HK-2 (cell line): ENCODE results near the gene MORF4L1.
A peak's percentile ranks its signal among the peaks of the same experiment; 100 is the strongest.
"Not testable (repeated sequence)": the region's sequence is repeated elsewhere in the genome, so short reads cannot be mapped to it uniquely, and the experiment has no call there.

Experiments
- DNase-seq: peaks from one replicate; pipeline ENCODE4 v3.0.0-alpha.2; 2018; ENCODE audit not compliant: unreplicated experiment

Gene MORF4L1, protein sequence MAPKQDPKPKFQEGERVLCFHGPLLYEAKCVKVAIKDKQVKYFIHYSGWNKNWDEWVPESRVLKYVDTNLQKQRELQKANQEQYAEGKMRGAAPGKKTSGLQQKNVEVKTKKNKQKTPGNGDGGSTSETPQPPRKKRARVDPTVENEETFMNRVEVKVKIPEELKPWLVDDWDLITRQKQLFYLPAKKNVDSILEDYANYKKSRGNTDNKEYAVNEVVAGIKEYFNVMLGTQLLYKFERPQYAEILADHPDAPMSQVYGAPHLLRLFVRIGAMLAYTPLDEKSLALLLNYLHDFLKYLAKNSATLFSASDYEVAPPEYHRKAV

DNA sequence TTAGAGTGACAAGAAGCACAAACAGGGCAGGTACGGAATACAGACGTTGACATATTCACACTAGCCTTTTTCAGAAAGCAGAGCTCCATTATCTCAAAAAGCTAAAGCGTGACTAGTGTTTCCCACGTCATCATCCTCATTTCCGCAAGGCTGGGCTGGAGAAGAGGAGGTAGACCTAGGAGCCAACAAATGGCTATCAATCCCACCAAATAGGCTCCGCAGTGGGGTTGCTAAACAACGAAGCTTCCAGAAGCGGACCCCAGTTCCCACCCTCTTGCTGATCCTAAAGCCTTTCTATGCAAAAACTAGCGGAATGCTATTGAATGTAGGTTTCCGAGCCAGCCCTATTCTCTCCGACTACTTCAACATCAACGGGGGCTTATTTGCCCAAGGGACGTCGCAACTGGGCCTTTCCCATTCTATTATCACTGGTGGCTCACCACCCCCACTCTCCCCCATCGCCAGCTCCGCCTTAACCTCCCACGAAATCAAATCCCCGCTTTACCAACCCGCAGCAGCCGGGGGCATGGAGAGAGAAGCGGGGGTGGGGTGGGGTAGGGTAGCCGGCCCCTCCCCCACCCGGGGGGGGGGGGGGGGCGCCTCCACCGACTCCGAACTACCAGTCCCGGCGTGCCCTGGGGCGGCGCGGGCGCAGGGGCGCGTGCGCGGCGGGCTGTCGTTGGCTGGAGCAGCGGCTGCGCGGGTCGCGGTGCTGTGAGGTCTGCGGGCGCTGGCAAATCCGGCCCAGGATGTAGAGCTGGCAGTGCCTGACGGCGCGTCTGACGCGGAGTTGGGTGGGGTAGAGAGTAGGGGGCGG, at the start of gene MORF4L1:
Gene MORF4L1 (plus strand): TSS at position 736 of the 817 bp plus-strand sequence. CDS start 128 bp downstream, outside the sequence.
- peak; percentile 91 for DNase-seq

DNA sequence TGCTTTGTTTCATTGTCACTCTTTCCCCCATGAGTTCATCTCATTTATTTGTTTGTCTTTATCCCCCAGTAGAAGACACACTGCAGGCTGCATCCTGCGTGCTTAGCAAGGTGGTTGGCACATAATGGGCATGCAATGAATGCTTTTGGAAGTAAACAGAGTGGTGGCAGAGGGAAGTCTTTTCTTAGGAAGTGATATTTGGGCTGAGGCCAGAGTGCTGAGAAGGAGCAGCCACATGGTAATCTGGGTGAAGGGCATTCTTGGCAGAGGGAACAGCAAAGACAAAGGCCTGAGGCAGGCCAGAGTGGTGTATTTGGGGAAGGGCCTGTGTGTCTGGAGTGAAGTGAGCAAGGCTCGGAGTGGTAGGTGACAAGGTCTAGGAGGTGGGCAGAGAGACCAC, 43.8 kb upstream of the MORF4L1 start:
- DNase-seq, result no peak

- no peak for DNase-seq
Observed at GRCh38 chr15:78830514-78831228, 42.0 kb upstream of the MORF4L1 start.

GRCh38 chr15:78831229-78832207, 41.2 kb upstream of the MORF4L1 start:
- DNase-seq, result no peak

GRCh38 chr15:78836333-78836732, 36.4 kb upstream of the MORF4L1 start:
- no peak for DNase-seq

- no peak for DNase-seq
Observed at GRCh38 chr15:78837131-78837530, 35.6 kb upstream of the MORF4L1 start.

DNA sequence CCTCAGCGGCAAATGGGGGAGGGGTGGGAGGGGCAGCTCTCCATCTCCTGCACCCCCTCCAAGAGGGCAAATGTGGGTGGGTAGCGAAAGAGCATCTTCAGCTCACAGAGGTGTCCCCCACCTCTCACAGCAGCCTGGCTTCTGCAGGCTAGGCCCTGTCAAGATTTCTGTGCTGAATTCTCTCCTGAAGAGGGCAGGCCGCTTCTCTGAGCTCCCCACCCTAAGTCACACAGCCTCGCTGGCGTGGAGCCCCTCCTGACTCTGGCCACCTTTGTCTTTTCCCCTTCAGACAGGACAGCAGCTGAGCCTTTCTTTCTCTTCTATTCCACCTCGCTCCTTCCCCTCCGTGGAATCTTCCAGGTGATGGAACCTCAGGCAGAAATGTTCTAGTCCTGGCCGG, 35.1 kb upstream of the MORF4L1 start:
- DNase-seq, result no peak

GRCh38 chr15:78838489-78838888, 34.2 kb upstream of the MORF4L1 start:
- no peak for DNase-seq

- DNase-seq, result not testable (repeated sequence)
Observed at GRCh38 chr15:78839151-78839550, 33.5 kb upstream of the MORF4L1 start.

DNA sequence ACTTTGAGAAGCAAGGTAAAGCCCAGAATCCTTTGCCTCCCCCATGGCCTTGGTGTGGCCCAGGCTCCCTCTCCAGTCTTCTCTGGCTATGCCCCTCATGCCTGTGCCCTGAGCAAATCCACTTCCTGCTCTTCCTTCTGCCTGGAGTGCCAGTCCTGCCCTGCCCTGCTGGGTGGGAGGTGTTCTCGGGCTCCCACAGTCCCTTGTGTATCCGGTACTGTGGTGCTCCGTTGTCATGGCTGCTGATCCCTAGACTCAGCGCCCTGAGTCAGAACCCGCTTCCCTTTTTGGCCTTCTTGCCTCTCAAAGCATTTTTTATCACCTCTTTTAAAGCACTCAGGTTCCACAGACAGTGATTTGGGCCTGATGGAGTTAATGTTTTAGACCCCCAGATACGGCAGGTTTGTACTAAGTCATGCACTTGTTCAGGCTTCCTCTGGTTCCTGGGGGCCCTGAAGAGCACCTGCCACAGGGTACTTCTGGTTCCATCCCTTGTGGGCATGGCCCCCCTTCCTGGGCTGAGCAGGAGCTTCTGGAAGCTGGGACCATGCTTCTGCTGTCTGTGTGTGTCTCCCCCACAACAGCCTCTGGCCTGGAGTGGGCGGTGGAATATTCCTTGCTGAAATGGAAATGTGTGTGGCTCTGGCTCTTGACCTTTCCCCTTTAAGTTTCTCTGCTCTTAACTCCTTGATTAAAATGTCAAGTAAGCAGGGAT, 31.9 kb upstream of the MORF4L1 start:
- DNase-seq, result no peak

DNA sequence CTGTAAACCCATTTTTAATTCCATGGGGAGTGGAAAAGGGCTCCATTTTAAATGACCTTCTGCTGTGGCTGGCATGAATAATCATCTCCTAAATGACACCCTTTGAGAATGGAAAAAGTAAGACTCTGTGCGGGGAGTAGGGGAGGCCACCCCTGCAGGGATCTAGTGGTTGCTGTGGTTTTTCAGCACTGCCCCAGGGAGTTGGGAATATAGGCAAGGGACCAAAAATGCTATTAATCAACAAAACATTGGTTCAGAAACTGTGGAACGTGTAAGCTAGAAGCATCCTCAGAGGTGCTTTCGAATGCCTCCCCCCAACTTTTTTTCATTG, 31.3 kb upstream of the MORF4L1 start:
- DNase-seq, result no peak

GRCh38 chr15:78841891-78842290, 30.8 kb upstream of the MORF4L1 start:
- no peak for DNase-seq

- no peak for DNase-seq
Observed at GRCh38 chr15:78842519-78842918, 30.2 kb upstream of the MORF4L1 start.

GRCh38 chr15:78846906-78847305, 25.8 kb upstream of the MORF4L1 start:
- not testable (repeated sequence) for DNase-seq

GRCh38 chr15:78847387-78847906, 25.2 kb upstream of the MORF4L1 start:
- DNase-seq, result not testable (repeated sequence)

DNA sequence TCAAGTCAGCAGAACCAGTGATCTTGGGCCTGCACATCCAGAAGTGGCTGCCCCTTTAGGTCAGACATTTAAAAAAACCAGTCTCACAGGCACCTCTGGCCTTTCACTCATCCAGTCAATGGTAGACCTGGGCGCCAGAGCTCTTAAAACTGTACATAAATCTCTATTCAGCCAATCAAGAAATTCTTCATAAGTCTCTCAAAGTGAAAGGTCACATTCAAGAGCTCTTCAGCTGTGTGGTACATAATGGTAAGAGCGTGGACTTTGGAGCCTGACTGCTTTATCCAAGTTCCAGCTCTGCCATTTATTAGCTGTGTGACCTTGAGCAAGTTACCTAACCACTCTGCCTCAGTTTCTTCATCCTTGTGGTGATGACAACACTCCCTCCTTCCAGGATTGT, 22.3 kb upstream of the MORF4L1 start:
- DNase-seq, result no peak

DNA sequence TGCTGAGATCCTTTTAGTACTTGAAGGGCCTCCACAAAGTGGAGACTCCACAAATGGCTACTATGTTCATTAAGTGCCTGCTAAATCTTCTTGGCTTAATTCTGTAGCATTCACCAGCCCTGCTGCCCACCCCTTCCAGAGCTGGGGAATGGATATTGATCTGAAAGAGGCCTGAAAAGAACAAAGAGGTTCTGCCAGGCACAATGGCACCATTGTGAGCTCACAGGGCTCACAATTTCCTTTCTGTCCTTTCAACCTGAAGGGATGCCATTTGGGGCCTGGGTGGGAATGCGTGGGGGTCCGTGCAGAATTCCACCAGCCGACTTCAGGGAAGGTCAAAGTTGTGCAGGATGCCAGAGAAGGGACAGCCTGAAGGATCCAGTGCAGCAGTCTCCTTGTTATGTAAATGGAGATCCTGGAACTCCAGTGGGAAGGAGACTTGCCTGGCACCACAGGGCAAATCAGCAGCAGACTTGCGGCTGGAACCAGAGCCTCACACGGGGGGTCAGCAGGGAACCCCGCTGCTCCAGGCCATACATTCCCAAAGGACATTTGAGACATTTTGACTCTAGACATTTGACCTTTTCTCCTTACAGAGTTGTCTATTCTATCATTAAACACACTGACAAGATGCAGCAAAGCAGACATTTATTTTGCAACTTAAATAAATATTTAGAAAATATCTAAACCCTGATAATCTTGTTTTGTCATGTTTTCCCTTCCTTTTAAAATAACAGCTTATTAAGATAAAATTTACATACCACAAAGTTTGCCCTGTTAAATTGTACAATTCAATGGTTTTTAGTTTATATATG, 21.5 kb upstream of the MORF4L1 start:
- DNase-seq, result no peak

- DNase-seq, result no peak
Observed at GRCh38 chr15:78853500-78853899, 19.2 kb upstream of the MORF4L1 start.

DNA sequence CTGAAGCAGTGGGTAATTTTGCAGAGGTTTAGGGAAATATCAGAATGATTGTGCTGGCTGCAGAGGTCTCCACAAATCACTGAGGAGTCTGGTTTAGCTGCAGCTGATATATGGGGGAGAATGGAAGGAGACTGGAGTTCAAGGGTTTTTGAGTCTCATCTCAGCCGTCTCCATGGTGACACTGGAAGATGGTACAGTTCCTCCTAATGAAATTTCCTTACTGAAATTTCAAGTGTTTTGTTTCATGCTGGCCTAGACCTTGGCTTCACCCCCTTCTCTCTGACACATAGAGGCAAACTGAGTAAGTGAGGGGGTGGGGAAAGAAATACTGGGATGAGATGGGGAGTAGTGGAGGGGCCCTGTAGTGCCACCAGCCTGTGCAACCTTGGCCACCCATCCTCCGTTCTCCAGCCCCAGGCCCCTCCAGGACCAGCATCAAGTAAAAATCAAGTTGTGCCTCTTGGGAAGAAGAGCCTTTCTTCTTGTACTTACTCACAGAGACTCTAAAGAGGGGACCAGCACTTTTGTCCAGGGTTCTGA, 17.8 kb upstream of the MORF4L1 start:
- DNase-seq, result no peak
